CD4-positive, alpha-beta T cell treated with Interleukin-12 subunit alpha and Interleukin-12 subunit beta, for 1 hour (primary cell): ENCODE data around the gene EFHC1.

Experiments used
- DNase-seq: peaks from one replicate; pipeline ENCODE4 v3.0.0-alpha.2; 2020

The EFHC1 gene

GRCh38 chr6:52564856-52565255 lies 144.7 kb downstream of the EFHC1 start:
- DNase-seq: no peak

- no peak for DNase-seq
These were observed 146.1 kb downstream of the EFHC1 start for GRCh38 chr6:52566201-52566600.

- no peak for DNase-seq
These were observed 146.7 kb downstream of the EFHC1 start for GRCh38 chr6:52566853-52567279.

GRCh38 chr6:52568320-52568719 lies 148.2 kb downstream of the EFHC1 start:
- DNase-seq: no peak

- DNase-seq: no peak
These were observed 150.2 kb downstream of the EFHC1 start for GRCh38 chr6:52570291-52570700.

- no peak for DNase-seq
These were observed 151.1 kb downstream of the EFHC1 start for GRCh38 chr6:52571099-52571755.

GRCh38 chr6:52572536-52572935 lies 152.4 kb downstream of the EFHC1 start:
- DNase-seq: no peak

- DNase-seq: no peak
These were observed 153.2 kb downstream of the EFHC1 start for GRCh38 chr6:52573295-52573694.
